HepG2 (cell line): ENCODE data around the gene NKX3-2. TPM values are rescaled to one million over a fixed set of nuclear protein-coding genes. Genes with fewer than 3 reads are reported as not detected.
A peak's percentile ranks its signal among the peaks of the same experiment; 100 is the strongest.

Experiments used
- ATAC-seq: fragments of 200-7000 bp; cut with Tn5 transposase; 3 replicates; pipeline ENCODE4 v1.9.1; 2020; ENCODE audit warnings: mild to moderate bottlenecking, moderate library complexity
- BruUV-seq: library from RNA; stranded (reverse); fragments of 400-500 nt; replicated peaks from 2 replicates; lab custom pipeline; 2021; lab: Mats Ljungman, UMichigan
- CTCF ChIA-PET: fragments of 300-600 bp; formaldehyde crosslinking; extraction: SDS; loops from one replicate; lab custom pipeline; 2021; ENCODE audit warnings: low total read pairs, inconsistent platforms, low intra/inter-chr PET ratio; lab: Yijun Ruan, JAX
- POLR2A ChIA-PET: fragments of 350-600 bp; sonication (Branson Sonifier 250); formaldehyde crosslinking; loops from one replicate; lab custom pipeline; 2020; ENCODE audit warnings: antibody characterized with exemption, inconsistent platforms; lab: Yijun Ruan, JAX
- DNase-seq: peaks from one replicate; pipeline ENCODE4 v3.0.0-alpha.2; 2015; ENCODE audit warnings: low spot score
- FAIRE-seq: peaks from 3 replicates; lab custom pipeline; 2011; peaks lifted over from hg19 to GRCh38; lab: Jason Lieb, UNC
- H2AFZ ChIP-seq: one replicate; pipeline ENCODE4 v1.6.1; 2011; ENCODE audit warnings: low read length, inconsistent platforms
- H3K27ac ChIP-seq: fragments of 300-600 bp; 3 replicates; pipeline ENCODE4 v1.8.0; 2011; ENCODE audit warnings: mixed run types, mild to moderate bottlenecking, mixed read lengths, low read length, inconsistent platforms; ENCODE audit not compliant: insufficient read depth; ENCODE audit errors: extremely low read length
- H3K27me3 ChIP-seq, 2 experiments: fragments of 200-600 bp in 1 of 2; 2 replicates in 1 of 2; 3 replicates in 1 of 2; pipeline versions ENCODE4 v1.6.0 to v1.8.0; 2011; ENCODE audit warnings: low read length in 2 of 2, mild to moderate bottlenecking in 2 of 2, moderate library complexity in 2 of 2, inconsistent platforms in 1 of 2; ENCODE audit not compliant: insufficient read depth in 2 of 2, control insufficient read depth in 1 of 2
- H3K36me3 ChIP-seq, 2 experiments: fragments of 200-600 bp in 1 of 2; replicated peaks in 1 of 2; 2 replicates in 1 of 2; 3 replicates in 1 of 2; pipeline versions ENCODE4 v1.5.1 to v1.8.0; 2011; ENCODE audit warnings: low read length in 2 of 2, inconsistent platforms in 1 of 2; ENCODE audit not compliant: insufficient read depth in 2 of 2, control insufficient read depth in 1 of 2
- H3K4me1 ChIP-seq: 2 replicates; pipeline ENCODE4 v1.5.1; 2012; ENCODE audit warnings: low read length, inconsistent platforms; ENCODE audit not compliant: insufficient read depth
- H3K4me2 ChIP-seq: 2 replicates; pipeline ENCODE4 v1.6.0; 2011; ENCODE audit warnings: low read depth, low read length, inconsistent platforms
- H3K4me3 ChIP-seq, 3 experiments: fragments of 200-600 bp in 1 of 3; sonication (generic), shearing (Covaris generic) in 1 of 3; replicated peaks in 1 of 3; 2 replicates each; pipeline ENCODE4 v1.5.1; 2011 to 2016; ENCODE audit warnings: low read length in 3 of 3, inconsistent platforms in 2 of 3, low read depth in 2 of 3, mild to moderate bottlenecking in 2 of 3, control low read depth in 1 of 3, mixed read lengths in 1 of 3; ENCODE audit not compliant: insufficient read depth in 1 of 3
- H3K79me2 ChIP-seq: one replicate; pipeline ENCODE4 v1.6.1; 2011; ENCODE audit warnings: low read length, inconsistent platforms; ENCODE audit not compliant: insufficient read depth
- H3K9ac ChIP-seq: 2 replicates; pipeline ENCODE4 v1.6.0; 2011; ENCODE audit warnings: mild to moderate bottlenecking, low read depth, low read length, inconsistent platforms; ENCODE audit not compliant: insufficient read depth
- H3K9me3 ChIP-seq: 2 replicates; pipeline ENCODE4 v1.5.1; 2012; ENCODE audit warnings: mild to moderate bottlenecking, low read length
- H4K20me1 ChIP-seq: 2 replicates; pipeline ENCODE4 v1.6.0; 2011; ENCODE audit warnings: inconsistent platforms, mild to moderate bottlenecking, low read length, moderate library complexity; ENCODE audit not compliant: insufficient read depth
- CBX2 ChIP-seq, 2 experiments: fragments of 200-600 bp in 1 of 2; sonication (generic); formaldehyde crosslinking in 1 of 2; IDR thresholded peaks; 2 replicates each; pipeline versions ENCODE4 v1.7.0 to v1.8.1; 2018 to 2022; ENCODE audit warnings: low read depth in 2 of 2, low read length in 1 of 2, mild to moderate bottlenecking in 1 of 2, missing genetic modification reagents in 1 of 2
- HMG20B ChIP-seq: conservative IDR thresholded peaks from 2 replicates; pipeline ENCODE4 v1.6.1; 2016; ENCODE audit warnings: missing genetic modification reagents, missing compliant biosample characterization
- SIX1 ChIP-seq: sonication (generic); formaldehyde crosslinking; IDR thresholded peaks from 2 replicates; pipeline ENCODE4 v1.4.0; 2020; ENCODE audit warnings: missing genetic modification reagents, borderline replicate concordance
- ZNF691 ChIP-seq: sonication (generic); formaldehyde crosslinking; IDR thresholded peaks from 2 replicates; pipeline ENCODE4 v1.4.0; 2020; ENCODE audit warnings: missing genetic modification reagents, low read depth, mild to moderate bottlenecking, borderline replicate concordance
- ZNF772 ChIP-seq: sonication (generic); formaldehyde crosslinking; IDR thresholded peaks from 2 replicates; pipeline ENCODE4 v1.5.0; 2020; ENCODE audit warnings: mild to moderate bottlenecking, missing genetic modification reagents
- WGBS: methylation state at CpG from one replicate; pipeline ENCODE4 v1.1.6; 2017; ENCODE audit warnings: low lambda C conversion rate; 5-methylcytosine and 5-hydroxymethylcytosine counted together
- in situ Hi-C: cut with HindIII; loops from 2 replicates; pipeline ENCODE4 v1.10.0; 2017; ENCODE audit warnings: low pct_unique_long_range_greater_than_20kb; ENCODE audit not compliant: extremely low pct_ligation_motif_present
- intact Hi-C: fragments of 100-400 bp; cut with micrococcal nuclease; formaldehyde crosslinking; loops from one replicate; pipeline ENCODE4 v1.10.0; 2022; ENCODE audit not compliant: unreplicated experiment
- polyA plus RNA-seq, 8 experiments: library from polyadenylated mRNA; depleted of rRNA in 3 of 8; stranded (reverse) in 7 of 8; unstranded in 1 of 8; fragments of >200 nt; fragmentation: Illumina TruSeq in 4 of 8; extraction: Trizol in 4 of 8; gene quantifications; 2 replicates each; pipeline versions ENCODE4 v1.2.1 to v1.2.3, GENCODE V29; 2011 to 2016; ENCODE audit warnings: low read depth in 4 of 8, missing spikeins in 1 of 8, mixed read lengths in 1 of 8; ENCODE audit not compliant: insufficient read depth in 1 of 8
- total RNA-seq, 5 experiments: library from RNA; depleted of rRNA; stranded (reverse); fragments of >200 nt; fragmentation: Illumina TruSeq; extraction: Trizol; gene quantifications; 2 replicates each; pipeline ENCODE4 v1.2.3, GENCODE V29; 2016; ENCODE audit warnings: low read depth in 1 of 5
- TF ChIP-seq, protein P1 (sequence below): sonication (generic); formaldehyde crosslinking; IDR thresholded peaks from 2 replicates; pipeline ENCODE4 v1.4.0; 2020; ENCODE audit warnings: missing genetic modification reagents
- TF ChIP-seq, protein P2 (sequence below): sonication (generic); formaldehyde crosslinking; IDR thresholded peaks from 2 replicates; pipeline ENCODE4 v1.5.1; 2020; ENCODE audit warnings: mild to moderate bottlenecking, missing genetic modification reagents, borderline replicate concordance

The NKX3-2 gene
- total and polyA plus RNA-seq, 2 of the 13 experiments (the other 11 are each of a cell fraction or from before 2014, with no cell fraction given), result 0.07 to 0.13 TPM

DNA sequence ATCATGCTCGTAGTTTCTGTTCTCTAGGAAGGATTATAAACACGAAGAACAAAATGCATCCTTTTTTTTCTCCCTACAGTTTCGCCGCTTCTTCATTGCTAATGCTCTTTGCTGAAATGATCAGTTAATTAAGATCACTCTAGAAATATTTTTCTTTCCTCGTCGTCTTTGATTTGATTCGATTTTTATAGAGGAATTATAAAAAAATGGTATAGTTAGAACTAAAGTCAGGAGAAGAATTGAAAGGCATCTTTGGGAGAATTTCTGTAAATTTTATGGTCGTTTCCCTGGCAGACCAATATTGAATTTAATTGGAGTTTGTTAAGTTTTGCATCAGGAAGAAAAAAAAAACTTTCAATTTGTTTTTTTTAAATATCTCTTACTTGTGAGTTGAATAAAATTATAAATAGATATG is 1.1 kb upstream of the NKX3-2 start:
- H3K27ac ChIP-seq, result no peak overlapping the region
- no peaks in the 10 kb centered on the region for H3K36me3 ChIP-seq
- no peak overlapping the region for H3K9ac ChIP-seq
- 41% methylated on average over 8 of the region's 8 CpGs for WGBS
- H3K27me3 ChIP-seq, result peaks cover 2 to 26% of the 10 kb centered on the region in 2 experiments; a peak in 4 of 5 replicates
- ChIA-PET POLR2A (no interaction called here), CTCF (no interaction called here)
- H3K4me3 ChIP-seq, result peak overlapping the region in 2 of 3 experiments; percentile 65 to 71; a peak in 4 of 6 replicates
- intact Hi-C loops, result loop anchor here (5.0 to 10.0 kb wide), 3 partner anchors 63 to 468 kb away; partner anchors contain the start of gene RAB28
- no peaks in the 10 kb centered on the region for H3K9me3 ChIP-seq
- in situ Hi-C loops, result loop anchor here (5.0 kb wide), 2 partner anchors 693 to 818 kb away; no protein-coding TSS in a partner anchor
- H3K79me2 ChIP-seq, result no peaks in the 10 kb centered on the region
- no TSS peak for BruUV-seq
- ATAC-seq, result no peak
- no peaks in the 10 kb centered on the region for H4K20me1 ChIP-seq
- peaks cover 28% of the 10 kb centered on the region for H3K4me1 ChIP-seq
- peak overlapping the region; percentile 44 for H2AFZ ChIP-seq
- no peak for FAIRE-seq
- no peak for DNase-seq
- H3K4me2 ChIP-seq, result peak overlapping the region; percentile 76
- TF ChIP-seq SIX1 (CRISPR knock-in tag) (no peak), ZNF691 (no peak), CBX2 (IDR thresholded peaks at IDR 0.05; ENCODE audit: low read depth, low read length) (peak; percentile 60; the same call in 1 of the 2 replicates), CBX2 (CRISPR knock-in tag; IDR thresholded peaks at IDR 0.05; ENCODE audit: low read depth) (no peak), HMG20B (CRISPR knock-in tag) (no peak), ZNF772 (CRISPR knock-in tag) (no peak)
- TF ChIP-seq, protein P1, sequence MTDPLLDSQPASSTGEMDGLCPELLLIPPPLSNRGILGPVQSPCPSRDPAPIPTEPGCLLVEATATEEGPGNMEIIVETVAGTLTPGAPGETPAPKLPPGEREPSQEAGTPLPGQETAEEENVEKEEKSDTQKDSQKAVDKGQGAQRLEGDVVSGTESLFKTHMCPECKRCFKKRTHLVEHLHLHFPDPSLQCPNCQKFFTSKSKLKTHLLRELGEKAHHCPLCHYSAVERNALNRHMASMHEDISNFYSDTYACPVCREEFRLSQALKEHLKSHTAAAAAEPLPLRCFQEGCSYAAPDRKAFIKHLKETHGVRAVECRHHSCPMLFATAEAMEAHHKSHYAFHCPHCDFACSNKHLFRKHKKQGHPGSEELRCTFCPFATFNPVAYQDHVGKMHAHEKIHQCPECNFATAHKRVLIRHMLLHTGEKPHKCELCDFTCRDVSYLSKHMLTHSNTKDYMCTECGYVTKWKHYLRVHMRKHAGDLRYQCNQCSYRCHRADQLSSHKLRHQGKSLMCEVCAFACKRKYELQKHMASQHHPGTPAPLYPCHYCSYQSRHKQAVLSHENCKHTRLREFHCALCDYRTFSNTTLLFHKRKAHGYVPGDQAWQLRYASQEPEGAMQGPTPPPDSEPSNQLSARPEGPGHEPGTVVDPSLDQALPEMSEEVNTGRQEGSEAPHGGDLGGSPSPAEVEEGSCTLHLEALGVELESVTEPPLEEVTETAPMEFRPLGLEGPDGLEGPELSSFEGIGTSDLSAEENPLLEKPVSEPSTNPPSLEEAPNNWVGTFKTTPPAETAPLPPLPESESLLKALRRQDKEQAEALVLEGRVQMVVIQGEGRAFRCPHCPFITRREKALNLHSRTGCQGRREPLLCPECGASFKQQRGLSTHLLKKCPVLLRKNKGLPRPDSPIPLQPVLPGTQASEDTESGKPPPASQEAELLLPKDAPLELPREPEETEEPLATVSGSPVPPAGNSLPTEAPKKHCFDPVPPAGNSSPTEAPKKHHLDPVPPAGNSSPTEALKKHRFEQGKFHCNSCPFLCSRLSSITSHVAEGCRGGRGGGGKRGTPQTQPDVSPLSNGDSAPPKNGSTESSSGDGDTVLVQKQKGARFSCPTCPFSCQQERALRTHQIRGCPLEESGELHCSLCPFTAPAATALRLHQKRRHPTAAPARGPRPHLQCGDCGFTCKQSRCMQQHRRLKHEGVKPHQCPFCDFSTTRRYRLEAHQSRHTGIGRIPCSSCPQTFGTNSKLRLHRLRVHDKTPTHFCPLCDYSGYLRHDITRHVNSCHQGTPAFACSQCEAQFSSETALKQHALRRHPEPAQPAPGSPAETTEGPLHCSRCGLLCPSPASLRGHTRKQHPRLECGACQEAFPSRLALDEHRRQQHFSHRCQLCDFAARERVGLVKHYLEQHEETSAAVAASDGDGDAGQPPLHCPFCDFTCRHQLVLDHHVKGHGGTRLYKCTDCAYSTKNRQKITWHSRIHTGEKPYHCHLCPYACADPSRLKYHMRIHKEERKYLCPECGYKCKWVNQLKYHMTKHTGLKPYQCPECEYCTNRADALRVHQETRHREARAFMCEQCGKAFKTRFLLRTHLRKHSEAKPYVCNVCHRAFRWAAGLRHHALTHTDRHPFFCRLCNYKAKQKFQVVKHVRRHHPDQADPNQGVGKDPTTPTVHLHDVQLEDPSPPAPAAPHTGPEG (CRISPR knock-in tag), result 0 out of 2 replicates have a peak, but pooled peaks have one; percentile 0
- TF ChIP-seq, protein P2, sequence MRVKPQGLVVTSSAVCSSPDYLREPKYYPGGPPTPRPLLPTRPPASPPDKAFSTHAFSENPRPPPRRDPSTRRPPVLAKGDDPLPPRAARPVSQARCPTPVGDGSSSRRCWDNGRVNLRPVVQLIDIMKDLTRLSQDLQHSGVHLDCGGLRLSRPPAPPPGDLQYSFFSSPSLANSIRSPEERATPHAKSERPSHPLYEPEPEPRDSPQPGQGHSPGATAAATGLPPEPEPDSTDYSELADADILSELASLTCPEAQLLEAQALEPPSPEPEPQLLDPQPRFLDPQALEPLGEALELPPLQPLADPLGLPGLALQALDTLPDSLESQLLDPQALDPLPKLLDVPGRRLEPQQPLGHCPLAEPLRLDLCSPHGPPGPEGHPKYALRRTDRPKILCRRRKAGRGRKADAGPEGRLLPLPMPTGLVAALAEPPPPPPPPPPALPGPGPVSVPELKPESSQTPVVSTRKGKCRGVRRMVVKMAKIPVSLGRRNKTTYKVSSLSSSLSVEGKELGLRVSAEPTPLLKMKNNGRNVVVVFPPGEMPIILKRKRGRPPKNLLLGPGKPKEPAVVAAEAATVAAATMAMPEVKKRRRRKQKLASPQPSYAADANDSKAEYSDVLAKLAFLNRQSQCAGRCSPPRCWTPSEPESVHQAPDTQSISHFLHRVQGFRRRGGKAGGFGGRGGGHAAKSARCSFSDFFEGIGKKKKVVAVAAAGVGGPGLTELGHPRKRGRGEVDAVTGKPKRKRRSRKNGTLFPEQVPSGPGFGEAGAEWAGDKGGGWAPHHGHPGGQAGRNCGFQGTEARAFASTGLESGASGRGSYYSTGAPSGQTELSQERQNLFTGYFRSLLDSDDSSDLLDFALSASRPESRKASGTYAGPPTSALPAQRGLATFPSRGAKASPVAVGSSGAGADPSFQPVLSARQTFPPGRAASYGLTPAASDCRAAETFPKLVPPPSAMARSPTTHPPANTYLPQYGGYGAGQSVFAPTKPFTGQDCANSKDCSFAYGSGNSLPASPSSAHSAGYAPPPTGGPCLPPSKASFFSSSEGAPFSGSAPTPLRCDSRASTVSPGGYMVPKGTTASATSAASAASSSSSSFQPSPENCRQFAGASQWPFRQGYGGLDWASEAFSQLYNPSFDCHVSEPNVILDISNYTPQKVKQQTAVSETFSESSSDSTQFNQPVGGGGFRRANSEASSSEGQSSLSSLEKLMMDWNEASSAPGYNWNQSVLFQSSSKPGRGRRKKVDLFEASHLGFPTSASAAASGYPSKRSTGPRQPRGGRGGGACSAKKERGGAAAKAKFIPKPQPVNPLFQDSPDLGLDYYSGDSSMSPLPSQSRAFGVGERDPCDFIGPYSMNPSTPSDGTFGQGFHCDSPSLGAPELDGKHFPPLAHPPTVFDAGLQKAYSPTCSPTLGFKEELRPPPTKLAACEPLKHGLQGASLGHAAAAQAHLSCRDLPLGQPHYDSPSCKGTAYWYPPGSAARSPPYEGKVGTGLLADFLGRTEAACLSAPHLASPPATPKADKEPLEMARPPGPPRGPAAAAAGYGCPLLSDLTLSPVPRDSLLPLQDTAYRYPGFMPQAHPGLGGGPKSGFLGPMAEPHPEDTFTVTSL (CRISPR knock-in tag), result no peak
